Panc1 (cell line): Measurements from ENCODE around the gene MARS2. TPM values are rescaled to one million over a fixed set of nuclear protein-coding genes. Genes with fewer than 3 reads are reported as not detected.

Experiments
- ATAC-seq: fragments of 200-7000 bp; cut with Tn5 transposase; 2 replicates; pipeline ENCODE4 v1.9.1; 2020; ENCODE audit warnings: mild to moderate bottlenecking, moderate library complexity
- BruUV-seq: library from RNA; stranded (reverse); fragments of 400-500 nt; replicated peaks from 2 replicates; lab custom pipeline; 2021; lab: Mats Ljungman, UMichigan
- CTCF ChIA-PET: fragments of 300-600 bp; sonication (Branson Sonifier 250); formaldehyde crosslinking; loops from one replicate; lab custom pipeline; 2022; ENCODE audit warnings: antibody characterized with exemption; lab: Charles Lee
- POLR2A ChIA-PET: fragments of 300-600 bp; sonication (Branson Sonifier 250); formaldehyde crosslinking; loops from one replicate; lab custom pipeline; 2022; ENCODE audit warnings: antibody characterized with exemption; lab: Charles Lee
- DNase-seq: peaks from one replicate; pipeline ENCODE4 v3.0.0-alpha.2; 2010; ENCODE audit warnings: low read depth, low spot score
- H3K27ac ChIP-seq: 2 replicates; pipeline ENCODE4 v1.5.1; 2011; ENCODE audit warnings: mild to moderate bottlenecking, low read length, inconsistent platforms
- H3K27me3 ChIP-seq: fragments of 200-500 bp; sonication (Bioruptor generic); 2 replicates; pipeline ENCODE4 v1.6.0; 2014; ENCODE audit warnings: low read length, inconsistent platforms; ENCODE audit not compliant: control insufficient read depth, insufficient read depth
- H3K36me3 ChIP-seq: fragments of 200-500 bp; sonication (Bioruptor generic); 2 replicates; pipeline ENCODE4 v1.5.1; 2014; ENCODE audit warnings: inconsistent platforms, mild to moderate bottlenecking, low read length, moderate library complexity; ENCODE audit not compliant: control insufficient read depth, insufficient read depth
- H3K4me1 ChIP-seq: 2 replicates; pipeline ENCODE4 v1.5.1; 2011; ENCODE audit warnings: inconsistent platforms, mild to moderate bottlenecking, low read length, moderate library complexity; ENCODE audit not compliant: control insufficient read depth, insufficient read depth
- H3K4me3 ChIP-seq, 2 experiments: 2 replicates each; pipeline ENCODE4 v1.5.1; 2011 to 2012; ENCODE audit warnings: low read depth in 2 of 2, low read length in 2 of 2, mild to moderate bottlenecking in 2 of 2, inconsistent platforms in 1 of 2, moderate library complexity in 1 of 2
- H3K9me3 ChIP-seq: fragments of 200-500 bp; sonication (Bioruptor generic); 2 replicates; pipeline ENCODE4 v1.5.1; 2014; ENCODE audit warnings: low read depth, mild to moderate bottlenecking, inconsistent platforms, low read length, moderate library complexity; ENCODE audit not compliant: control insufficient read depth, insufficient read depth
- CTCF ChIP-seq: fragments of 450-650 bp; IDR thresholded peaks from 2 replicates; pipeline ENCODE4 v1.5.1; 2017; ENCODE audit warnings: mild to moderate bottlenecking
- POLR2AphosphoS5 ChIP-seq: IDR thresholded peaks from 2 replicates; pipeline ENCODE4 v1.6.1; 2012; ENCODE audit warnings: mild to moderate bottlenecking, low read depth, low read length, moderate library complexity
- REST ChIP-seq, 2 experiments: IDR thresholded peaks; 2 replicates each; pipeline ENCODE4 v1.6.1; 2011 to 2012; ENCODE audit warnings: low read depth in 2 of 2, control low read depth in 1 of 2, low read length in 1 of 2, mild to moderate bottlenecking in 1 of 2, moderate library complexity in 1 of 2; ENCODE audit not compliant: insufficient read depth in 1 of 2
- SIN3A ChIP-seq: IDR thresholded peaks from 2 replicates; pipeline ENCODE4 v1.6.1; 2012; ENCODE audit warnings: low read depth, mild to moderate bottlenecking, low read length, moderate library complexity, borderline replicate concordance; ENCODE audit not compliant: insufficient read depth
- TCF7L2 ChIP-seq: IDR thresholded peaks from 2 replicates; pipeline ENCODE4 v1.6.1; 2011; ENCODE audit warnings: mild to moderate bottlenecking, low read depth, low read length, inconsistent platforms
- in situ Hi-C: cut with HindIII; loops from 2 replicates; pipeline ENCODE4 v1.10.0; 2016; ENCODE audit warnings: low sequenced_read_pairs, low pct_unique_long_range_greater_than_20kb
- intact Hi-C: fragments of 100-400 bp; cut with micrococcal nuclease; formaldehyde crosslinking; loops from one replicate; pipeline ENCODE4 v1.10.0; 2022; ENCODE audit not compliant: unreplicated experiment
- total RNA-seq: library from RNA; stranded (reverse); gene quantifications from one replicate; pipeline ENCODE4 v1.2.1, GENCODE V29; 2021; ENCODE audit not compliant: unreplicated experiment

MARS2 gene
- total RNA-seq, 1 experiment from 2014 or later: 8.7 TPM

GRCh38 chr2:197668296-197668695 lies 36.9 kb upstream of the MARS2 start:
- Histone ChIP-seq H3K4me3 (no peak overlapping the region), H3K27ac (no peak overlapping the region), H3K4me1 (no peaks in the 10 kb centered on the region), H3K9me3 (no peaks in the 10 kb centered on the region), H3K27me3 (no peaks in the 10 kb centered on the region), H3K36me3 (no peaks in the 10 kb centered on the region)
- intact Hi-C loops: no loop called here
- POLR2A ChIA-PET: no interaction called here
- no TSS peak for BruUV-seq
- ATAC-seq (no peak; the same call in 1 of the 2 replicates), DNase-seq (no peak)
- TF ChIP-seq POLR2AphosphoS5 (no peak), TCF7L2 (no peak), REST (IDR thresholded peaks at IDR 0.05; ENCODE audit: insufficient read depth in 1 of 2, low read depth in 2 of 2, low read length in 1 of 2) (no peak), CTCF (no peak), SIN3A (no peak)
- CTCF ChIA-PET: no interaction called here
- in situ Hi-C loops: no loop called here

- POLR2A ChIA-PET: no interaction called here
- H3K4me1 ChIP-seq: no peaks in the 10 kb centered on the region
- H3K27me3 ChIP-seq: no peaks in the 10 kb centered on the region
- BruUV-seq: no TSS peak
- in situ Hi-C loops: no loop called here
- no peak for TF ChIP-seq CTCF
- no peak for TF ChIP-seq SIN3A
- TF ChIP-seq POLR2AphosphoS5: no peak
- no peak for TF ChIP-seq TCF7L2
- no peak for TF ChIP-seq REST (IDR thresholded peaks at IDR 0.05; ENCODE audit: insufficient read depth in 1 of 2, low read depth in 2 of 2, low read length in 1 of 2)
- CTCF ChIA-PET: no interaction called here
- H3K9me3 ChIP-seq: no peaks in the 10 kb centered on the region
- no peak overlapping the region for H3K27ac ChIP-seq
- H3K36me3 ChIP-seq: no peaks in the 10 kb centered on the region
- H3K4me3 ChIP-seq: no peak overlapping the region
- intact Hi-C loops: no loop called here
- ATAC-seq (no peak), DNase-seq (no peak)
Measured at GRCh38 chr2:197669077-197669476, 36.1 kb upstream of the MARS2 start.
